Neuronal stem cell (in vitro differentiated cells): ENCODE data around the gene NUBPL.

ENCODE experiments used
- DNase-seq: peaks from one replicate; pipeline ENCODE4 v3.0.0-alpha.2; 2013; ENCODE audit warnings: low spot score
- H2AFZ ChIP-seq: one replicate; pipeline ENCODE4 v1.6.1; 2013; ENCODE audit warnings: mild to moderate bottlenecking, low read length, inconsistent platforms
- H2AK5ac ChIP-seq: 2 replicates; pipeline ENCODE4 v1.6.1; 2013; ENCODE audit warnings: low read depth, mild to moderate bottlenecking, inconsistent platforms, low read length, moderate library complexity, mixed read lengths
- H2BK120ac ChIP-seq: 2 replicates; pipeline ENCODE4 v1.6.1; 2013; ENCODE audit warnings: low read depth, mild to moderate bottlenecking, inconsistent platforms, low read length, moderate library complexity, mixed read lengths
- H2BK12ac ChIP-seq: one replicate; pipeline ENCODE4 v1.6.1; 2013; ENCODE audit warnings: low read length, inconsistent platforms
- H2BK15ac ChIP-seq: 2 replicates; pipeline ENCODE4 v1.6.1; 2013; ENCODE audit warnings: mild to moderate bottlenecking, low read length, inconsistent platforms, mixed read lengths
- H2BK5ac ChIP-seq: one replicate; pipeline ENCODE4 v1.6.1; 2013; ENCODE audit warnings: inconsistent platforms, mild to moderate bottlenecking, low read length, moderate library complexity
- H3K14ac ChIP-seq: one replicate; pipeline ENCODE4 v1.6.1; 2013; ENCODE audit warnings: low read length, inconsistent platforms
- H3K18ac ChIP-seq: 2 replicates; pipeline ENCODE4 v1.6.1; 2013; ENCODE audit warnings: low read length, inconsistent platforms
- H3K23ac ChIP-seq: 2 replicates; pipeline ENCODE4 v1.6.1; 2013; ENCODE audit warnings: low read depth, mild to moderate bottlenecking, mixed read lengths, low read length, inconsistent platforms; ENCODE audit not compliant: poor library complexity
- H3K27ac ChIP-seq: replicated peaks from 3 replicates; pipeline ENCODE4 v1.5.1; 2013; ENCODE audit warnings: low read length, inconsistent platforms
- H3K27me3 ChIP-seq, 3 experiments: 2 replicates each; pipeline ENCODE4 v1.6.1; 2013; ENCODE audit warnings: low read length in 3 of 3, mild to moderate bottlenecking in 2 of 3, inconsistent platforms in 1 of 3, low read depth in 1 of 3, mixed read lengths in 1 of 3, moderate library complexity in 1 of 3; ENCODE audit not compliant: control insufficient read depth in 3 of 3, insufficient read depth in 3 of 3
- H3K36me3 ChIP-seq, 2 donors: replicated peaks in 1 of 2; 2 replicates each; pipeline ENCODE4 v1.6.1; 2013; ENCODE audit warnings: low read length in 2 of 2; ENCODE audit not compliant: control insufficient read depth in 2 of 2, insufficient read depth in 2 of 2
- H3K4ac ChIP-seq: 2 replicates; pipeline ENCODE4 v1.6.1; 2013; ENCODE audit warnings: inconsistent platforms, mild to moderate bottlenecking, low read length, moderate library complexity
- H3K4me1 ChIP-seq, 2 donors: 1 replicate in 1 of 2; 2 replicates in 1 of 2; pipeline ENCODE4 v1.6.1; 2013; ENCODE audit warnings: low read length in 2 of 2, low read depth in 1 of 2; ENCODE audit not compliant: control insufficient read depth in 2 of 2, insufficient read depth in 1 of 2
- H3K4me2 ChIP-seq: one replicate; pipeline ENCODE4 v1.6.1; 2013; ENCODE audit warnings: mild to moderate bottlenecking, low read length, inconsistent platforms; ENCODE audit not compliant: insufficient read depth, poor library complexity, severe bottlenecking
- H3K4me3 ChIP-seq, 2 donors: 2 replicates each; pipeline ENCODE4 v1.5.1; 2013; ENCODE audit warnings: low read length in 2 of 2, mild to moderate bottlenecking in 2 of 2, inconsistent platforms in 1 of 2, moderate library complexity in 1 of 2
- H3K79me1 ChIP-seq: one replicate; pipeline ENCODE4 v1.6.1; 2013; ENCODE audit warnings: low read depth, mild to moderate bottlenecking, inconsistent platforms, low read length, moderate library complexity
- H3K9ac ChIP-seq: one replicate; pipeline ENCODE4 v1.6.1; 2013; ENCODE audit warnings: mild to moderate bottlenecking, low read depth, low read length, inconsistent platforms; ENCODE audit not compliant: poor library complexity
- H3K9me3 ChIP-seq, 2 donors: replicated peaks in 1 of 2; 2 replicates each; pipeline versions ENCODE3 to v1.6.1; 2013; ENCODE audit warnings: low read length in 2 of 2, mild to moderate bottlenecking in 2 of 2, inconsistent platforms in 1 of 2, low read depth in 1 of 2, mixed read lengths in 1 of 2, moderate library complexity in 1 of 2; ENCODE audit not compliant: control insufficient read depth in 2 of 2, insufficient read depth in 1 of 2
- H4K8ac ChIP-seq: one replicate; pipeline ENCODE4 v1.6.1; 2013; ENCODE audit warnings: low read depth, mild to moderate bottlenecking, inconsistent platforms, low read length, moderate library complexity
- H4K91ac ChIP-seq: one replicate; pipeline ENCODE4 v1.6.1; 2013; ENCODE audit warnings: low read length, low read depth, mild to moderate bottlenecking, inconsistent platforms; ENCODE audit not compliant: poor library complexity
- WGBS, 2 donors: extraction: QIAGEN DNeasy Blood & Tissue Kit; methylation state at CpG; one replicate each; pipeline ENCODE4 v1.1.7; 2013; ENCODE audit warnings: missing lambda C conversion rate in 2 of 2, mixed read lengths in 1 of 2; ENCODE audit not compliant: insufficient read length in 2 of 2, insufficient replicate concordance in 1 of 2; ENCODE audit errors: extremely low coverage in 2 of 2; 5-methylcytosine and 5-hydroxymethylcytosine counted together

Gene NUBPL

DNA sequence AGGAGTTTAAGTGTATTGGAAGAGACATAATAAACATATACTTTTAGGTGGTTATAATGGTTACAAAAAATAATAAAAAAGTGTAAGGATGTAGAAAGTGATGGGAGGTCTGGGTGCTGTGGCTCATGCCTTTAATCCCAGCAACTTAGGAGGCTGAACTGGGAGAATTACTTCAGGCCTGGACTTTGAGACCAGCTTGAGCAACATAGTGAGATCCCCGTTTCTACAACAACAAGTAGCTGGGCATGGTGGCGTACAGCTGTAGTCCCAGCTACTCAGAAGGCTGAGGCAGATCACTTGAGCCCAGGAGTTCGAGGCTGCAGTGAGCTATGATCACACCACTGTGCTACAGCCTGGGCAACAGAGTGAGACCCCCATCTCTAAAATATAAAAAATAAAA lies 19.0 kb downstream of the NUBPL start:
- no peak overlapping the region for H3K18ac ChIP-seq
- H3K14ac ChIP-seq: no peak overlapping the region
- H3K9me3 ChIP-seq: no peaks in the 10 kb centered on the region
- peaks cover 0 to 6% of the 10 kb centered on the region in 2 donors for H3K36me3 ChIP-seq
- no peak overlapping the region for H3K4me3 ChIP-seq
- no peak for DNase-seq
- no peak overlapping the region for H3K4ac ChIP-seq
- no peak overlapping the region for H4K8ac ChIP-seq
- no peak overlapping the region for H3K9ac ChIP-seq
- H4K91ac ChIP-seq: no peak overlapping the region
- no peak overlapping the region for H2BK12ac ChIP-seq
- no peak overlapping the region for H2BK15ac ChIP-seq
- H3K4me1 ChIP-seq: peaks cover 0 to 2% of the 10 kb centered on the region in 2 donors
- no peak overlapping the region for H2AK5ac ChIP-seq
- no peak overlapping the region for H2BK5ac ChIP-seq
- H3K79me1 ChIP-seq: peaks cover 3% of the 10 kb centered on the region
- H3K23ac ChIP-seq: no peak overlapping the region
- WGBS, 2 donors: no CpG with 5 or more reads among the region's 3 CpGs
- H3K27ac ChIP-seq: no peak overlapping the region
- H2AFZ ChIP-seq: no peak overlapping the region
- no peak overlapping the region for H3K4me2 ChIP-seq
- H3K27me3 ChIP-seq: no peaks in the 10 kb centered on the region
- H2BK120ac ChIP-seq: no peak overlapping the region

- Histone ChIP-seq H3K4me2 (no peak overlapping the region), H3K9me3 (no peaks in the 10 kb centered on the region), H2AK5ac (no peak overlapping the region), H3K18ac (no peak overlapping the region), H3K14ac (no peak overlapping the region), H2BK120ac (no peak overlapping the region), H3K36me3 (no peaks in the 10 kb centered on the region), H3K4me1 (peaks cover 0 to 2% of the 10 kb centered on the region in 2 donors), H3K79me1 (peaks cover 3% of the 10 kb centered on the region), H3K9ac (no peak overlapping the region), H4K8ac (no peak overlapping the region), H2BK15ac (no peak overlapping the region), H3K27me3 (no peaks in the 10 kb centered on the region), H2BK12ac (no peak overlapping the region), H3K4me3 (no peak overlapping the region), H3K4ac (no peak overlapping the region), H4K91ac (no peak overlapping the region), H3K23ac (no peak overlapping the region), H2BK5ac (no peak overlapping the region), H2AFZ (no peak overlapping the region), H3K27ac (no peak overlapping the region)
- no CpG with 5 or more reads among the region's 1 CpG for WGBS, 2 donors
- DNase-seq: peak; percentile 30
Measured at GRCh38 chr14:31582286-31582691, 21.1 kb downstream of the NUBPL start.

GRCh38 chr14:31582836-31583452 lies 21.7 kb downstream of the NUBPL start:
- no CpG with 5 or more reads among the region's 3 CpGs for WGBS, 2 donors
- H3K9ac ChIP-seq: no peak overlapping the region
- no peak overlapping the region for H2BK120ac ChIP-seq
- H2BK12ac ChIP-seq: no peak overlapping the region
- H3K4me2 ChIP-seq: no peak overlapping the region
- no peak overlapping the region for H3K23ac ChIP-seq
- H3K4me3 ChIP-seq: no peak overlapping the region
- H4K91ac ChIP-seq: no peak overlapping the region
- no peak overlapping the region for H3K4ac ChIP-seq
- no peak overlapping the region for H3K27ac ChIP-seq
- H2AFZ ChIP-seq: no peak overlapping the region
- H2AK5ac ChIP-seq: no peak overlapping the region
- H3K14ac ChIP-seq: no peak overlapping the region
- no peaks in the 10 kb centered on the region for H3K9me3 ChIP-seq
- no peaks in the 10 kb centered on the region for H3K79me1 ChIP-seq
- peaks cover 0 to 2% of the 10 kb centered on the region in 2 donors for H3K4me1 ChIP-seq
- H4K8ac ChIP-seq: no peak overlapping the region
- no peak for DNase-seq
- no peak overlapping the region for H2BK15ac ChIP-seq
- H2BK5ac ChIP-seq: no peak overlapping the region
- no peak overlapping the region for H3K18ac ChIP-seq
- no peaks in the 10 kb centered on the region for H3K36me3 ChIP-seq
- H3K27me3 ChIP-seq: no peaks in the 10 kb centered on the region

GRCh38 chr14:31590206-31590605 lies 29.0 kb downstream of the NUBPL start:
- no peak overlapping the region for H3K4me3 ChIP-seq
- H4K8ac ChIP-seq: no peak overlapping the region
- no peak overlapping the region for H3K4ac ChIP-seq
- no peaks in the 10 kb centered on the region for H3K27me3 ChIP-seq
- no peaks in the 10 kb centered on the region for H3K79me1 ChIP-seq
- no peak overlapping the region for H2BK5ac ChIP-seq
- WGBS, 2 donors: no CpG with 5 or more reads among the region's 2 CpGs
- H4K91ac ChIP-seq: no peak overlapping the region
- no peak overlapping the region for H3K18ac ChIP-seq
- H3K9me3 ChIP-seq: no peaks in the 10 kb centered on the region
- no peak overlapping the region for H2BK12ac ChIP-seq
- H2AFZ ChIP-seq: no peak overlapping the region
- DNase-seq: no peak
- H3K4me1 ChIP-seq: no peaks in the 10 kb centered on the region
- H2BK120ac ChIP-seq: no peak overlapping the region
- no peak overlapping the region for H3K14ac ChIP-seq
- H3K4me2 ChIP-seq: no peak overlapping the region
- no peak overlapping the region for H2BK15ac ChIP-seq
- H3K23ac ChIP-seq: no peak overlapping the region
- H3K27ac ChIP-seq: no peak overlapping the region
- H2AK5ac ChIP-seq: no peak overlapping the region
- H3K9ac ChIP-seq: no peak overlapping the region
- no peaks in the 10 kb centered on the region for H3K36me3 ChIP-seq
